HG03520 (cell line): ENCODE measurements around the gene B3GALT2.
"Not testable (repeated sequence)": the region's sequence is repeated elsewhere in the genome, so short reads cannot be mapped to it uniquely, and the experiment has no call there.

ENCODE experiments used
- ATAC-seq: cut with Tn5 transposase; IDR thresholded peaks from one replicate; pipeline ENCODE4 v1.9.1; 2021; ENCODE audit warnings: mild to moderate bottlenecking, moderate library complexity; ENCODE audit not compliant: unreplicated experiment

B3GALT2 gene, protein sequence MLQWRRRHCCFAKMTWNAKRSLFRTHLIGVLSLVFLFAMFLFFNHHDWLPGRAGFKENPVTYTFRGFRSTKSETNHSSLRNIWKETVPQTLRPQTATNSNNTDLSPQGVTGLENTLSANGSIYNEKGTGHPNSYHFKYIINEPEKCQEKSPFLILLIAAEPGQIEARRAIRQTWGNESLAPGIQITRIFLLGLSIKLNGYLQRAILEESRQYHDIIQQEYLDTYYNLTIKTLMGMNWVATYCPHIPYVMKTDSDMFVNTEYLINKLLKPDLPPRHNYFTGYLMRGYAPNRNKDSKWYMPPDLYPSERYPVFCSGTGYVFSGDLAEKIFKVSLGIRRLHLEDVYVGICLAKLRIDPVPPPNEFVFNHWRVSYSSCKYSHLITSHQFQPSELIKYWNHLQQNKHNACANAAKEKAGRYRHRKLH

GRCh38 chr1:193185901-193186731 is at the start of gene B3GALT2:
TSS of gene B3GALT2 (minus strand) at chr1:193186613. CDS start at chr1:193181562, 5,051 bp downstream.
- no peak for ATAC-seq

DNA sequence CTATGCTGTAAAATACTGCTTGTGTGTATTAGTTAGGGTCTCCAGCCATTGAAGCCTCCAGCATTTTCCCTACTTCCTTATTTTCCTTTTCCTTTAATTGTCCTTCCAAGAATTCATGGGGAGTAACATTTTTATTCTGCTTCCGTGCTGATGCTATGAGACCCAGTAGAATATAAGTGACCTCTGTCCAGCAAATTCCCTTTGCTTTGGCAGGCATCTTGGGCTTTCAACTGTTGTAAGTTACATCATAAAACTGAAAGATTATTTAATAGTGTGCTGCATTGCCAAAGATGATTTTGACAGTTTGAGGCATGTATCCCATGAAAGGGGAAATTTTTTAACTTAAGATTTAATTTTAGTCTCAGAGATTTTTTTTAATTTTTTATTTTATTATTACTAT is 48.1 kb upstream of the B3GALT2 start:
- no peak for ATAC-seq

DNA sequence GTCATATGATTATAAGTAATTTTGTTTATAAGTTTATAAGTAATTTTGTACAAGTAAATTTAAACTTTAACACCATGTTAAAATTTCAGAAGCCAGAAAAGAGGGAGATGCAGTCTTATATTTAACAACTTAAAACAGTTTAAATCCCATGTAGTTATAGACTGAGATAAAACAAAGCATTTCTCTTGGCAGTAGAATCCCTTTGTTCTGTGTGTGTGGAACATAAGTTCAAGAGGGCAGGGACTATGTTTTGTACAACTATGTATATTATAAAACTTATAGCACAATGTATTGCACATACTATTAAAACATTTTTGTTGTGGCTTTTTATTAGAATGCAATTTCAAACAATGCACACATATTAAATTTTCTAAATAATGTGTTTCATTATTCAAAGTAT is 44.7 kb upstream of the B3GALT2 start:
- ATAC-seq, result not testable (repeated sequence)

- no peak for ATAC-seq
These were observed 42.7 kb upstream of the B3GALT2 start for GRCh38 chr1:193229136-193229535.

GRCh38 chr1:193222056-193222615 is 35.7 kb upstream of the B3GALT2 start:
- no peak for ATAC-seq

GRCh38 chr1:193221651-193222050 is 35.2 kb upstream of the B3GALT2 start:
- no peak for ATAC-seq

GRCh38 chr1:193219391-193219790 is 33.0 kb upstream of the B3GALT2 start:
- ATAC-seq, result no peak

- no peak for ATAC-seq
These were observed 30.5 kb upstream of the B3GALT2 start for GRCh38 chr1:193216920-193217319.

- no peak for ATAC-seq
These were observed 27.6 kb upstream of the B3GALT2 start for GRCh38 chr1:193213998-193214397.

DNA sequence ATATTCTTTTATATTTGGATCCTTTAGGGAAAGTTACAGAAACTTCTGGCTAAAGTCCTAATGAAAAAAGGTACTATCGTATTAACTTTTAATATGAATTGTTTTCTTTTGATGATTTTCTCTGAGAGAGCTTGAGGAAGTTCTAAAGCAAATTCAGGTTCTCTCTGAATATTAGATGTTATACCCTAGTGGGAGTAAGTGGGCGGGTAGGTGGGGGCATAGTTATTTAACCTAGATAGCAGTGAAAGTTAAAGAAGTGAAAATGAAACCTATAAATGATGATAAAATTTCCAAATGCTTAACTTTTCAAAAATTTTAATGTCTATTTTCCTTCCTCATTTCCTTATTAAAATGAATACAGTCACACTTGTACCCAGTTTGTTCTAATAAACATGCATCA is 26.2 kb upstream of the B3GALT2 start:
- no peak for ATAC-seq

GRCh38 chr1:193211539-193211938 is 25.1 kb upstream of the B3GALT2 start:
- ATAC-seq, result peak; percentile 82

DNA sequence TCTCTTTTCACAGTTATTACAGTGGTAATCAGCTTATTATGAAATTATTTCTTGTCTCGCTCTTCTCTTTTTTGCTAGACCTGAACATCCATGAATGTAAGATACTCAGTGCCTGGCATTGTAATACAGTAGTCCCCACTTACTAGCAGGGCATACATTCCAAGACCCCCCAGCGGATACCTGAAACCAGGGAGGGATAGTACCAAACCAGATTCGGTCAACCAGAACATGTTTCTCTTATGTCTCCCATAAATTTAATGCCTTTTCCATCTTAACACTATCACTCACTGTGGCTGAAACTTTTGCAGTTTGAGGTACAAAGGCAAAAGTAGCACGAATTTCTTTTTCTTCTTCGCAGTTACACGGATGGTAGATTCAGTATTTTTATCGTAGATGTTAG is 24.6 kb upstream of the B3GALT2 start:
- no peak for ATAC-seq

DNA sequence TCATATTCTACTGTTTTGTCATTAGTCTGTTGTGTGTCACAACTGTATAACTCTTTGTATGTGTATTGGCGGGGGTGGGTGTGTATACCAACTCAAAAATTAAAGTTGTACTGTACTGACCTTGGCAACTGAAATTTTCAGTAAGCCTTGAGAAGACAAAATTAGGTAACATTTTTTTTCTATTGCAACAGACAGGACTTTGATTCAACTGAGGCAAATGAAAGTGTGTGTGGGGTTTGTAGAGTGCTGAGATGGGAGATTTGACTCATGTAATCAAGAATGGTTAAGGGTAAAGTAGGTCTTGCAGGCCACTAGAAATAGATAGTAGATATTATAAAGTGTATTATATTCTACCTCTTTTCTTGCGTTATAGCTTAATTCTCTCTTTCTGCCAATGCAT is 14.6 kb upstream of the B3GALT2 start:
- no peak for ATAC-seq

GRCh38 chr1:193199940-193200339 is 13.5 kb upstream of the B3GALT2 start:
- no peak for ATAC-seq

DNA sequence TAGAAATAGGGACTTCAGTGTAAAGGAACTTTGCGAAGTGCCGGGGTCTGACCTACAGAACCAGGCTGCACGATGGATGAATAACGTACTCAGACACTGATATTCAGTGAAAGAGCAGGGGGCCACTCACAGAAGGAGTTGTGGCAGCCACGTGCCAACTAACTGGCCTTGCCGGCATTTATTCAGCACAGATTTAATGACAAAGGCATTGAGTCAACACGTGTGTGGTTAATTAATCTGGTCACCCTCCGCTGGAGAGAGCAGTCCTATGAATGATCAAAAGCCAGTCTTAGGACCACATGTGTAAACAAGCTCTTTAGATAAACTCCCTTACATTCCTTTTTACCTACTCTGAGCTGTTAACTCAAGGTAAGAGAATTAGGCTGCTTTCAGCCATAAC is 6.2 kb upstream of the B3GALT2 start:
- ATAC-seq, result no peak

DNA sequence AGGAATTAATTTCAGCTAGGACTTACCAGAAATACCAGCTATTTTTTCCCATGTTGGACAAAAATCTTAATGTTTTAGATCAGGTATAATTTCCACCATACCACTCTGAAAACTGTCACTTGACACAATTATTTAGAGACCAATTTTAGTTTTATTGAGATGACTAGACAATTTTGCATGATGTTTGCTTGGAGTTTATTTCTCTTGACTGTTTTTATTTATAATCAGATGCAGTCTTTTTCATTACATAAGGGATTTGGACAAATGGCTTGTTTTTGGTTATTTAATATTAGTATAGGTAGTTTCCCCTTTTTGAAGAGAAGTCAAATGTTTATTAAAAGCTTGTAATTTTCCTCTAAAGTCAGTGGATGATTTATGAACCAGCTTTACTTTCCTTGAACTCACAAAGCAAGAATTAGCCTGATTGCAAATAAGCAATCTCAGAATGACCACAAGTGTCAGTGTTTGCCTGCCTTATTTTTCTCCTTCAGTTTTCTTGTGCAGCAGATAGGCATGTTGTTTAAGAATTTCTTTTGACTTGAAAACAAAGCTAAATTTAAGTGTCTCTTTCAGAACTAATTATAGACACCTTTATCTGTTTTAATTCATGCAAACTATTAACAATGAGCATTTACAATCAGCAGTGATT is 3.8 kb upstream of the B3GALT2 start:
- no peak for ATAC-seq

- ATAC-seq, result no peak
These were observed 3.2 kb upstream of the B3GALT2 start for GRCh38 chr1:193189442-193190095.

GRCh38 chr1:193188915-193189314 is 2.5 kb upstream of the B3GALT2 start:
- not testable (repeated sequence) for ATAC-seq

GRCh38 chr1:193187114-193187513 is 701 bp upstream of the B3GALT2 start:
- ATAC-seq, result no peak

- ATAC-seq, result no peak
These were observed 1.2 kb downstream of the B3GALT2 start for GRCh38 chr1:193185211-193185610.

- ATAC-seq, result no peak
These were observed 1.6 kb downstream of the B3GALT2 start for GRCh38 chr1:193184776-193185175.
